GM06990 (cell line): ENCODE results near the gene HIPK2.
"Not testable (repeated sequence)": the region's sequence is repeated elsewhere in the genome, so short reads cannot be mapped to it uniquely, and the experiment has no call there.

Experiments used
- DNase-seq: peaks from one replicate; pipeline ENCODE4 v3.0.0-alpha.2; 2011; ENCODE audit not compliant: insufficient read length; ENCODE audit errors: extremely low read depth
- H3K27me3 ChIP-seq: replicated peaks from 2 replicates; pipeline ENCODE4 v1.6.0; 2011; ENCODE audit warnings: low read length; ENCODE audit not compliant: control insufficient read depth, insufficient read depth
- H3K36me3 ChIP-seq: 2 replicates; pipeline ENCODE4 v1.5.1; 2011; ENCODE audit warnings: low read length; ENCODE audit not compliant: control insufficient read depth, insufficient read depth
- H3K4me3 ChIP-seq: replicated peaks from 2 replicates; pipeline ENCODE4 v1.5.1; 2011; ENCODE audit warnings: low read depth, mild to moderate bottlenecking, control low read depth, low read length
- CTCF ChIP-seq: IDR thresholded peaks from 2 replicates; pipeline ENCODE4 v1.5.1; 2011; ENCODE audit warnings: low read length, control low read depth, mild to moderate bottlenecking, inconsistent platforms; ENCODE audit not compliant: insufficient read depth, poor library complexity, severe bottlenecking

Gene HIPK2

GRCh38 chr7:139618482-139619366, 159.1 kb downstream of the HIPK2 start:
- TF ChIP-seq CTCF: peak; percentile 48
- Histone ChIP-seq H3K4me3 (no peak overlapping the region), H3K36me3 (peaks cover 29% of the 10 kb centered on the region), H3K27me3 (no peaks in the 10 kb centered on the region)
- DNase-seq: no peak

- DNase-seq: no peak
- no peak for TF ChIP-seq CTCF
- Histone ChIP-seq H3K4me3 (no peak overlapping the region), H3K36me3 (peaks cover 30% of the 10 kb centered on the region), H3K27me3 (no peaks in the 10 kb centered on the region)
Measured at GRCh38 chr7:139617074-139617473, 160.7 kb downstream of the HIPK2 start.

GRCh38 chr7:139614886-139615285, 162.9 kb downstream of the HIPK2 start:
- H3K36me3 ChIP-seq: peaks cover 26% of the 10 kb centered on the region
- no peak overlapping the region for H3K4me3 ChIP-seq
- no peak for DNase-seq
- TF ChIP-seq CTCF: no peak
- no peaks in the 10 kb centered on the region for H3K27me3 ChIP-seq

- H3K27me3 ChIP-seq: no peaks in the 10 kb centered on the region
- no peak for TF ChIP-seq CTCF
- DNase-seq: no peak
- H3K36me3 ChIP-seq: peaks cover 24% of the 10 kb centered on the region
- H3K4me3 ChIP-seq: no peak overlapping the region
Measured at GRCh38 chr7:139613971-139614411, 163.8 kb downstream of the HIPK2 start.

- H3K27me3 ChIP-seq, DNase-seq, H3K4me3 ChIP-seq: not testable (repeated sequence)
- peaks cover 18% of the 10 kb centered on the region for H3K36me3 ChIP-seq
Measured at GRCh38 chr7:139611556-139611955, 166.2 kb downstream of the HIPK2 start.

GRCh38 chr7:139610595-139610994, 167.2 kb downstream of the HIPK2 start:
- Histone ChIP-seq H3K4me3 (no peak overlapping the region), H3K27me3 (no peaks in the 10 kb centered on the region), H3K36me3 (peaks cover 16% of the 10 kb centered on the region)
- no peak for DNase-seq
- no peak for TF ChIP-seq CTCF
